HG03064 (cell line): ENCODE results near the gene ADH1C.

Source experiments
- ATAC-seq: cut with Tn5 transposase; IDR thresholded peaks from one replicate; pipeline ENCODE4 v1.9.1; 2021; ENCODE audit warnings: low read depth; ENCODE audit not compliant: unreplicated experiment

The ADH1C gene

GRCh38 chr4:99305638-99306400 is 46.7 kb downstream of the ADH1C start:
- ATAC-seq: no peak

- ATAC-seq: no peak
Measured at GRCh38 chr4:99301376-99302164, 51.0 kb downstream of the ADH1C start.

GRCh38 chr4:99300934-99301333 is 51.6 kb downstream of the ADH1C start:
- ATAC-seq: no peak

GRCh38 chr4:99293357-99293756 is 59.2 kb downstream of the ADH1C start:
- no peak for ATAC-seq

GRCh38 chr4:99290848-99291786 is 61.4 kb downstream of the ADH1C start, which contains the start of gene ADH1A:
Gene ADH1A, minus strand, starts transcription at chr4:99290985. Its CDS starts 71 bp downstream, at chr4:99290914.
- no peak for ATAC-seq
